GM23338 (cell line): ENCODE results near the gene CD247. TPM values are rescaled to one million over a fixed set of nuclear protein-coding genes. Genes with fewer than 3 reads are reported as not detected.

ENCODE experiments used
- ATAC-seq: fragments of 200-7000 bp; cut with Tn5 transposase; 3 replicates; pipeline ENCODE4 v1.9.1; 2020
- DNase-seq: peaks from one replicate; pipeline ENCODE4 v3.0.0-alpha.2; 2015; ENCODE audit warnings: low spot score
- H2AFZ ChIP-seq: fragments of 200-600 bp; sonication (generic); 2 replicates; pipeline ENCODE4 v1.8.0; 2016; ENCODE audit warnings: antibody characterized with exemption, mild to moderate bottlenecking, moderate library complexity
- H3F3A ChIP-seq: fragments of 200-600 bp; sonication (generic); replicated peaks from 2 replicates; pipeline ENCODE4 v1.8.0; 2017; ENCODE audit warnings: antibody characterized with exemption, mixed run types, low read depth
- H3K27ac ChIP-seq: fragments of 200-600 bp; sonication (generic); 2 replicates; pipeline ENCODE4 v1.6.1; 2016; ENCODE audit warnings: low read depth
- H3K27me3 ChIP-seq: fragments of 200-600 bp; sonication (generic); 2 replicates; pipeline ENCODE4 v1.8.0; 2016; ENCODE audit warnings: mild to moderate bottlenecking, mixed run types, moderate library complexity; ENCODE audit not compliant: insufficient read depth
- H3K36me3 ChIP-seq: fragments of 200-600 bp; sonication (generic); 2 replicates; pipeline ENCODE4 v1.8.0; 2016; ENCODE audit warnings: mild to moderate bottlenecking; ENCODE audit not compliant: insufficient read depth
- H3K4me1 ChIP-seq: fragments of 200-600 bp; sonication (generic); 2 replicates; pipeline ENCODE4 v1.8.0; 2016; ENCODE audit warnings: mild to moderate bottlenecking, moderate library complexity; ENCODE audit not compliant: insufficient read depth
- H3K4me2 ChIP-seq: fragments of 200-600 bp; sonication (generic); 2 replicates; pipeline ENCODE4 v1.7.1; 2017; ENCODE audit warnings: mixed run types
- H3K4me3 ChIP-seq: fragments of 200-600 bp; sonication (generic); 2 replicates; pipeline ENCODE4 v1.6.1; 2016; ENCODE audit warnings: mixed run types
- H3K79me2 ChIP-seq: fragments of 200-600 bp; sonication (generic); replicated peaks from 2 replicates; pipeline ENCODE4 v1.8.0; 2017; ENCODE audit warnings: mild to moderate bottlenecking; ENCODE audit not compliant: insufficient read depth
- H3K9me2 ChIP-seq: fragments of 200-600 bp; sonication (generic); 2 replicates; pipeline ENCODE4 v1.8.0; 2017; ENCODE audit not compliant: insufficient read depth
- H4K20me1 ChIP-seq: fragments of 200-600 bp; sonication (generic); replicated peaks from 2 replicates; pipeline ENCODE4 v1.8.0; 2017; ENCODE audit warnings: mild to moderate bottlenecking; ENCODE audit not compliant: insufficient read depth
- H3K27ac Mint-ChIP-seq: 2 replicates; pipeline ENCODE4 v1.8.0; 2020; ENCODE audit warnings: inconsistent platforms, mild to moderate bottlenecking, moderate library complexity, mixed read lengths
- H3K27me3 Mint-ChIP-seq: 3 replicates; pipeline ENCODE4 v1.8.0; 2022; ENCODE audit warnings: low read depth, mild to moderate bottlenecking, moderate library complexity, mixed read lengths, inconsistent platforms; ENCODE audit not compliant: insufficient read depth, poor library complexity
- H3K36me3 Mint-ChIP-seq: 3 replicates; pipeline ENCODE4 v1.8.0; 2021; ENCODE audit warnings: low read depth, mild to moderate bottlenecking, inconsistent platforms, moderate library complexity, mixed read lengths
- H3K4me1 Mint-ChIP-seq: 3 replicates; pipeline ENCODE4 v1.8.0; 2020; ENCODE audit warnings: mild to moderate bottlenecking, inconsistent platforms, mixed read lengths
- H3K4me3 Mint-ChIP-seq: 3 replicates; pipeline ENCODE4 v1.8.0; 2021; ENCODE audit warnings: moderate library complexity, mild to moderate bottlenecking, inconsistent platforms, mixed read lengths
- H3K9me3 Mint-ChIP-seq: 3 replicates; pipeline ENCODE4 v1.8.0; 2020; ENCODE audit warnings: moderate library complexity, mild to moderate bottlenecking, inconsistent platforms, mixed read lengths
- EZH2phosphoT487 ChIP-seq: fragments of 200-600 bp; sonication (generic); IDR thresholded peaks from one replicate; pipeline ENCODE4 v1.8.1; 2018; ENCODE audit warnings: antibody characterized with exemption; ENCODE audit not compliant: unreplicated experiment
- POLR2AphosphoS5 ChIP-seq: IDR thresholded peaks from 2 replicates; pipeline ENCODE4 v1.6.1; 2016; ENCODE audit warnings: antibody characterized with exemption, low read depth
- REST ChIP-seq: IDR thresholded peaks from one replicate; pipeline ENCODE4 v1.6.1; 2018; ENCODE audit warnings: antibody characterized with exemption; ENCODE audit not compliant: unreplicated experiment
- STAT1 ChIP-seq: IDR thresholded peaks from one replicate; pipeline ENCODE4 v1.6.1; 2016; ENCODE audit warnings: antibody characterized with exemption; ENCODE audit not compliant: unreplicated experiment
- ZNF114 ChIP-seq: fragments of 250-450 bp; sonication (Bioruptor Pico); IDR thresholded peaks from 2 replicates; pipeline ENCODE4 v1.5.0; 2020; ENCODE audit warnings: mild to moderate bottlenecking, moderate library complexity
- polyA plus RNA-seq: library from polyadenylated mRNA; unstranded; fragments of >200 nt; fragmentation: Nextera tagmentation; extraction: Ambion mirVana; gene quantifications from 2 replicates; pipeline ENCODE4 v1.2.1, GENCODE V29; 2016
- total RNA-seq: library from RNA; depleted of rRNA; stranded (reverse); fragments of >200 nt; shearing (Covaris generic); gene quantifications from 2 replicates; pipeline ENCODE4 v1.2.3, GENCODE V29; 2014

The CD247 gene
- total and polyA plus RNA-seq, 2 experiments from 2014 or later: 1.2 to 1.4 TPM

GRCh38 chr1:167528057-167528728, 9.9 kb upstream of the CD247 start:
- no peaks in the 10 kb centered on the region for H3K4me1 ChIP-seq
- H3K36me3 ChIP-seq: no peaks in the 10 kb centered on the region
- H3K79me2 ChIP-seq: no peaks in the 10 kb centered on the region
- Mint-ChIP-seq H3K27me3 (peaks cover 13% of the 10 kb centered on the region), H3K36me3 (no peaks in the 10 kb centered on the region), H3K4me1 (peaks cover 6% of the 10 kb centered on the region), H3K9me3 (no peaks in the 10 kb centered on the region; the same call in 2 of the 3 replicates), H3K27ac (no peak overlapping the region), H3K4me3 (no peak overlapping the region)
- ATAC-seq (no peak), DNase-seq (no peak)
- no peak overlapping the region for H3K27ac ChIP-seq
- H3K27me3 ChIP-seq: no peaks in the 10 kb centered on the region
- H4K20me1 ChIP-seq: no peaks in the 10 kb centered on the region
- H2AFZ ChIP-seq: no peak overlapping the region
- no peak overlapping the region for H3K4me3 ChIP-seq
- H3F3A ChIP-seq: no peaks in the 10 kb centered on the region
- H3K9me2 ChIP-seq: no peaks in the 10 kb centered on the region
- TF ChIP-seq EZH2phosphoT487 (no peak), STAT1 (no peak), ZNF114 (CRISPR knock-in tag) (no peak), POLR2AphosphoS5 (no peak), REST (no peak)
- H3K4me2 ChIP-seq: no peak overlapping the region

GRCh38 chr1:167526667-167527383, 8.5 kb upstream of the CD247 start:
- TF ChIP-seq REST (no peak), STAT1 (no peak), EZH2phosphoT487 (no peak)
- Histone ChIP-seq H3F3A (no peaks in the 10 kb centered on the region), H3K4me1 (no peaks in the 10 kb centered on the region), H4K20me1 (no peaks in the 10 kb centered on the region), H3K36me3 (no peaks in the 10 kb centered on the region), H3K27me3 (no peaks in the 10 kb centered on the region), H3K79me2 (no peaks in the 10 kb centered on the region), H3K9me2 (no peaks in the 10 kb centered on the region), H3K4me3 (no peak overlapping the region), H3K4me2 (no peak overlapping the region), H2AFZ (no peak overlapping the region; the same call in 1 of the 2 replicates), H3K27ac (no peak overlapping the region)
- ATAC-seq (peak; percentile 24; the same call in 1 of the 3 replicates), DNase-seq (no peak)
- peaks cover 15% of the 10 kb centered on the region for H3K27me3 Mint-ChIP-seq
- no peak overlapping the region for H3K27ac Mint-ChIP-seq
- no peaks in the 10 kb centered on the region; the same call in 1 of the 3 replicates for H3K9me3 Mint-ChIP-seq
- peaks cover 6% of the 10 kb centered on the region for H3K4me1 Mint-ChIP-seq
- H3K36me3 Mint-ChIP-seq: no peaks in the 10 kb centered on the region
- H3K4me3 Mint-ChIP-seq: no peak overlapping the region
